B cell (primary cell): ENCODE measurements around the gene ESYT2.

Source experiments
- EZH2 ChIP-seq: IDR thresholded peaks from 2 replicates; pipeline ENCODE4 v1.6.1; 2012; ENCODE audit warnings: borderline replicate concordance, low read depth, mild to moderate bottlenecking, moderate library complexity, low read length; ENCODE audit not compliant: insufficient read depth, poor library complexity, severe bottlenecking
- TF ChIP-seq, protein P1 (sequence below): fragments of 200-600 bp; IDR thresholded peaks from one replicate; pipeline ENCODE4 v1.8.0; 2022; ENCODE audit warnings: antibody characterized with exemption, mild to moderate bottlenecking

DNA sequence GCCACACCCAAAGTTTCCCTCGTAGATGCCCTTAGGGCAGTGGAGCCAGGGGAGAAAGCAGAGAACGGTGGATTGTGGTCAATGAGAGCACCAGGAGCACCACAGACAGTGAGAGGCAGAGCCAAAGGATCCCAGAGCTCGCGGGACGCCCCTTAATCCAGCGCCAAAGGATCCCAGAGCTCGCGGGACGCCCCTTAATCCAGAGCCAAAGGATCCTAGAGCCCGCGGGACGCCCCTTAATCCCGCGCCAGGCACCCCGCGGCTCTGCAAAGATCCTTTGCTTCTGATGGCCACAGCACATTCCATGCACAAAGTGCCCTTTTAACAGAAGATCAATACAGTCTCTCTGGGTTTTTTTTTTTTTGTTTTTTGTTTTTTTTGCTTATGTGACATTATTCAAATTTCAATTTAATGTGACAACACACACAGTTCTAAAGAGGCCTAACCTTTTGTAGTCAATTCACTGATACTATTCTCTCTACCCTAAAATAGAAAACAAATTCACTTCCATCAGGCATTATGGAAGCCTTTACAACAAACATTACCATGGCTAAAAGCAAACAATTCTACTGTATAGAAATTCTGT, 71.8 kb downstream of the ESYT2 start:
- TF ChIP-seq, protein P1, sequence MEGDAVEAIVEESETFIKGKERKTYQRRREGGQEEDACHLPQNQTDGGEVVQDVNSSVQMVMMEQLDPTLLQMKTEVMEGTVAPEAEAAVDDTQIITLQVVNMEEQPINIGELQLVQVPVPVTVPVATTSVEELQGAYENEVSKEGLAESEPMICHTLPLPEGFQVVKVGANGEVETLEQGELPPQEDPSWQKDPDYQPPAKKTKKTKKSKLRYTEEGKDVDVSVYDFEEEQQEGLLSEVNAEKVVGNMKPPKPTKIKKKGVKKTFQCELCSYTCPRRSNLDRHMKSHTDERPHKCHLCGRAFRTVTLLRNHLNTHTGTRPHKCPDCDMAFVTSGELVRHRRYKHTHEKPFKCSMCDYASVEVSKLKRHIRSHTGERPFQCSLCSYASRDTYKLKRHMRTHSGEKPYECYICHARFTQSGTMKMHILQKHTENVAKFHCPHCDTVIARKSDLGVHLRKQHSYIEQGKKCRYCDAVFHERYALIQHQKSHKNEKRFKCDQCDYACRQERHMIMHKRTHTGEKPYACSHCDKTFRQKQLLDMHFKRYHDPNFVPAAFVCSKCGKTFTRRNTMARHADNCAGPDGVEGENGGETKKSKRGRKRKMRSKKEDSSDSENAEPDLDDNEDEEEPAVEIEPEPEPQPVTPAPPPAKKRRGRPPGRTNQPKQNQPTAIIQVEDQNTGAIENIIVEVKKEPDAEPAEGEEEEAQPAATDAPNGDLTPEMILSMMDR: no peak
- TF ChIP-seq EZH2: no peak
